GM23338 (cell line): Measurements from ENCODE around the gene UBTF. TPM values are rescaled to one million over a fixed set of nuclear protein-coding genes. Genes with fewer than 3 reads are reported as not detected.
A peak's percentile ranks its signal among the peaks of the same experiment; 100 is the strongest.

Experiments used
- ATAC-seq: fragments of 200-7000 bp; cut with Tn5 transposase; 3 replicates; pipeline ENCODE4 v1.9.1; 2020
- DNase-seq: peaks from one replicate; pipeline ENCODE4 v3.0.0-alpha.2; 2015; ENCODE audit warnings: low spot score
- H2AFZ ChIP-seq: fragments of 200-600 bp; sonication (generic); 2 replicates; pipeline ENCODE4 v1.8.0; 2016; ENCODE audit warnings: antibody characterized with exemption, mild to moderate bottlenecking, moderate library complexity
- H3F3A ChIP-seq: fragments of 200-600 bp; sonication (generic); replicated peaks from 2 replicates; pipeline ENCODE4 v1.8.0; 2017; ENCODE audit warnings: antibody characterized with exemption, mixed run types, low read depth
- H3K27ac ChIP-seq: fragments of 200-600 bp; sonication (generic); 2 replicates; pipeline ENCODE4 v1.6.1; 2016; ENCODE audit warnings: low read depth
- H3K27me3 ChIP-seq: fragments of 200-600 bp; sonication (generic); 2 replicates; pipeline ENCODE4 v1.8.0; 2016; ENCODE audit warnings: mild to moderate bottlenecking, mixed run types, moderate library complexity; ENCODE audit not compliant: insufficient read depth
- H3K36me3 ChIP-seq: fragments of 200-600 bp; sonication (generic); 2 replicates; pipeline ENCODE4 v1.8.0; 2016; ENCODE audit warnings: mild to moderate bottlenecking; ENCODE audit not compliant: insufficient read depth
- H3K4me1 ChIP-seq: fragments of 200-600 bp; sonication (generic); 2 replicates; pipeline ENCODE4 v1.8.0; 2016; ENCODE audit warnings: mild to moderate bottlenecking, moderate library complexity; ENCODE audit not compliant: insufficient read depth
- H3K4me2 ChIP-seq: fragments of 200-600 bp; sonication (generic); 2 replicates; pipeline ENCODE4 v1.7.1; 2017; ENCODE audit warnings: mixed run types
- H3K4me3 ChIP-seq: fragments of 200-600 bp; sonication (generic); 2 replicates; pipeline ENCODE4 v1.6.1; 2016; ENCODE audit warnings: mixed run types
- H3K79me2 ChIP-seq: fragments of 200-600 bp; sonication (generic); replicated peaks from 2 replicates; pipeline ENCODE4 v1.8.0; 2017; ENCODE audit warnings: mild to moderate bottlenecking; ENCODE audit not compliant: insufficient read depth
- H3K9me2 ChIP-seq: fragments of 200-600 bp; sonication (generic); 2 replicates; pipeline ENCODE4 v1.8.0; 2017; ENCODE audit not compliant: insufficient read depth
- H4K20me1 ChIP-seq: fragments of 200-600 bp; sonication (generic); replicated peaks from 2 replicates; pipeline ENCODE4 v1.8.0; 2017; ENCODE audit warnings: mild to moderate bottlenecking; ENCODE audit not compliant: insufficient read depth
- H3K27ac Mint-ChIP-seq: 2 replicates; pipeline ENCODE4 v1.8.0; 2020; ENCODE audit warnings: inconsistent platforms, mild to moderate bottlenecking, moderate library complexity, mixed read lengths
- H3K27me3 Mint-ChIP-seq: 3 replicates; pipeline ENCODE4 v1.8.0; 2022; ENCODE audit warnings: low read depth, mild to moderate bottlenecking, moderate library complexity, mixed read lengths, inconsistent platforms; ENCODE audit not compliant: insufficient read depth, poor library complexity
- H3K36me3 Mint-ChIP-seq: 3 replicates; pipeline ENCODE4 v1.8.0; 2021; ENCODE audit warnings: low read depth, mild to moderate bottlenecking, inconsistent platforms, moderate library complexity, mixed read lengths
- H3K4me1 Mint-ChIP-seq: 3 replicates; pipeline ENCODE4 v1.8.0; 2020; ENCODE audit warnings: mild to moderate bottlenecking, inconsistent platforms, mixed read lengths
- H3K4me3 Mint-ChIP-seq: 3 replicates; pipeline ENCODE4 v1.8.0; 2021; ENCODE audit warnings: moderate library complexity, mild to moderate bottlenecking, inconsistent platforms, mixed read lengths
- H3K9me3 Mint-ChIP-seq: 3 replicates; pipeline ENCODE4 v1.8.0; 2020; ENCODE audit warnings: moderate library complexity, mild to moderate bottlenecking, inconsistent platforms, mixed read lengths
- CREB1 ChIP-seq: fragments of 250-450 bp; sonication (Bioruptor Pico); IDR thresholded peaks from 2 replicates; pipeline ENCODE4 v1.5.0; 2020; ENCODE audit warnings: low read depth, mild to moderate bottlenecking, moderate library complexity
- ETS1 ChIP-seq: IDR thresholded peaks from 2 replicates; pipeline ENCODE4 v1.6.1; 2016; ENCODE audit warnings: antibody characterized with exemption
- EZH2 ChIP-seq: fragments of 200-600 bp; sonication (generic); IDR thresholded peaks from one replicate; pipeline ENCODE4 v1.8.0; 2017; ENCODE audit warnings: antibody characterized with exemption, mild to moderate bottlenecking, low read depth; ENCODE audit not compliant: unreplicated experiment
- EZH2phosphoT487 ChIP-seq: fragments of 200-600 bp; sonication (generic); IDR thresholded peaks from one replicate; pipeline ENCODE4 v1.8.1; 2018; ENCODE audit warnings: antibody characterized with exemption; ENCODE audit not compliant: unreplicated experiment
- JUNB ChIP-seq: IDR thresholded peaks from one replicate; pipeline ENCODE4 v1.6.1; 2016; ENCODE audit warnings: antibody characterized with exemption; ENCODE audit not compliant: unreplicated experiment
- NANOG ChIP-seq: IDR thresholded peaks from 2 replicates; pipeline ENCODE4 v1.6.1; 2016; ENCODE audit warnings: antibody characterized with exemption, borderline replicate concordance
- POLR2AphosphoS5 ChIP-seq: IDR thresholded peaks from 2 replicates; pipeline ENCODE4 v1.6.1; 2016; ENCODE audit warnings: antibody characterized with exemption, low read depth
- REST ChIP-seq: IDR thresholded peaks from one replicate; pipeline ENCODE4 v1.6.1; 2018; ENCODE audit warnings: antibody characterized with exemption; ENCODE audit not compliant: unreplicated experiment
- STAT1 ChIP-seq: IDR thresholded peaks from one replicate; pipeline ENCODE4 v1.6.1; 2016; ENCODE audit warnings: antibody characterized with exemption; ENCODE audit not compliant: unreplicated experiment
- ZNF331 ChIP-seq: fragments of 250-450 bp; sonication (Bioruptor Pico); IDR thresholded peaks from 2 replicates; pipeline ENCODE4 v1.5.0; 2020; ENCODE audit warnings: low read depth, mild to moderate bottlenecking, moderate library complexity
- polyA plus RNA-seq: library from polyadenylated mRNA; unstranded; fragments of >200 nt; fragmentation: Nextera tagmentation; extraction: Ambion mirVana; gene quantifications from 2 replicates; pipeline ENCODE4 v1.2.1, GENCODE V29; 2016
- total RNA-seq: library from RNA; depleted of rRNA; stranded (reverse); fragments of >200 nt; shearing (Covaris generic); gene quantifications from 2 replicates; pipeline ENCODE4 v1.2.3, GENCODE V29; 2014
- TF ChIP-seq, protein P1 (sequence below): fragments of 250-450 bp; sonication (Bioruptor Pico); IDR thresholded peaks from 2 replicates; pipeline ENCODE4 v1.5.0; 2020; ENCODE audit warnings: mild to moderate bottlenecking, moderate library complexity

UBTF gene
- total and polyA plus RNA-seq, 2 experiments from 2014 or later: 29.9 to 62.2 TPM

DNA sequence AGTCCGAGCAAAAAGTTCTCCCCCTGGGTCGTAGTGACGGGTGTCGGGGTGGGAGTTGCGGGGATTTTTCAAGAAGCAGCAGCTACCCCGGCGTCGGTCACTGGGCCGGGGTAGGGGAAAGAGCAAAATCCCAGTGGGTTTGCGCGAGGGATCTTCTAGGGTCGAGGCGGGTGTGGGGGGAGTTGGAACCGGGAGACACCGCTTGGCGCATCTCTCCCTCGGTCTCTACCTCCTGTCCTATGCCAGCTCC is 2.3 kb upstream of the UBTF start:
- peaks cover 12% of the 10 kb centered on the region for H3K36me3 Mint-ChIP-seq
- H3K27me3 ChIP-seq: peaks cover 11% of the 10 kb centered on the region; the same call in 1 of the 2 replicates
- H3F3A ChIP-seq: peaks cover 16% of the 10 kb centered on the region
- H2AFZ ChIP-seq: peak overlapping the region; percentile 93
- peaks cover 25% of the 10 kb centered on the region for H3K79me2 ChIP-seq
- no peaks in the 10 kb centered on the region for H3K9me3 Mint-ChIP-seq
- no peaks in the 10 kb centered on the region for H4K20me1 ChIP-seq
- H3K4me3 ChIP-seq: peak overlapping the region; percentile 96
- H3K4me1 Mint-ChIP-seq: peaks cover 19% of the 10 kb centered on the region
- no peaks in the 10 kb centered on the region for H3K9me2 ChIP-seq
- peaks cover 13% of the 10 kb centered on the region for H3K4me1 ChIP-seq
- H3K4me2 ChIP-seq: peak overlapping the region; percentile 100
- peaks cover 13% of the 10 kb centered on the region for H3K27me3 Mint-ChIP-seq
- H3K36me3 ChIP-seq: no peaks in the 10 kb centered on the region
- peak overlapping the region; percentile 76 for H3K4me3 Mint-ChIP-seq
- ATAC-seq (no peak; the same call in 2 of the 3 replicates), DNase-seq (no peak)
- peak overlapping the region; percentile 88 for H3K27ac Mint-ChIP-seq
- no peak for TF ChIP-seq NANOG
- TF ChIP-seq JUNB: no peak
- TF ChIP-seq POLR2AphosphoS5: no peak
- TF ChIP-seq EZH2phosphoT487: no peak
- no peak for TF ChIP-seq EZH2
- TF ChIP-seq STAT1: no peak
- TF ChIP-seq ETS1: no peak
- no peak for TF ChIP-seq ZNF331 (CRISPR knock-in tag)
- TF ChIP-seq CREB1: no peak
- TF ChIP-seq, protein P1, sequence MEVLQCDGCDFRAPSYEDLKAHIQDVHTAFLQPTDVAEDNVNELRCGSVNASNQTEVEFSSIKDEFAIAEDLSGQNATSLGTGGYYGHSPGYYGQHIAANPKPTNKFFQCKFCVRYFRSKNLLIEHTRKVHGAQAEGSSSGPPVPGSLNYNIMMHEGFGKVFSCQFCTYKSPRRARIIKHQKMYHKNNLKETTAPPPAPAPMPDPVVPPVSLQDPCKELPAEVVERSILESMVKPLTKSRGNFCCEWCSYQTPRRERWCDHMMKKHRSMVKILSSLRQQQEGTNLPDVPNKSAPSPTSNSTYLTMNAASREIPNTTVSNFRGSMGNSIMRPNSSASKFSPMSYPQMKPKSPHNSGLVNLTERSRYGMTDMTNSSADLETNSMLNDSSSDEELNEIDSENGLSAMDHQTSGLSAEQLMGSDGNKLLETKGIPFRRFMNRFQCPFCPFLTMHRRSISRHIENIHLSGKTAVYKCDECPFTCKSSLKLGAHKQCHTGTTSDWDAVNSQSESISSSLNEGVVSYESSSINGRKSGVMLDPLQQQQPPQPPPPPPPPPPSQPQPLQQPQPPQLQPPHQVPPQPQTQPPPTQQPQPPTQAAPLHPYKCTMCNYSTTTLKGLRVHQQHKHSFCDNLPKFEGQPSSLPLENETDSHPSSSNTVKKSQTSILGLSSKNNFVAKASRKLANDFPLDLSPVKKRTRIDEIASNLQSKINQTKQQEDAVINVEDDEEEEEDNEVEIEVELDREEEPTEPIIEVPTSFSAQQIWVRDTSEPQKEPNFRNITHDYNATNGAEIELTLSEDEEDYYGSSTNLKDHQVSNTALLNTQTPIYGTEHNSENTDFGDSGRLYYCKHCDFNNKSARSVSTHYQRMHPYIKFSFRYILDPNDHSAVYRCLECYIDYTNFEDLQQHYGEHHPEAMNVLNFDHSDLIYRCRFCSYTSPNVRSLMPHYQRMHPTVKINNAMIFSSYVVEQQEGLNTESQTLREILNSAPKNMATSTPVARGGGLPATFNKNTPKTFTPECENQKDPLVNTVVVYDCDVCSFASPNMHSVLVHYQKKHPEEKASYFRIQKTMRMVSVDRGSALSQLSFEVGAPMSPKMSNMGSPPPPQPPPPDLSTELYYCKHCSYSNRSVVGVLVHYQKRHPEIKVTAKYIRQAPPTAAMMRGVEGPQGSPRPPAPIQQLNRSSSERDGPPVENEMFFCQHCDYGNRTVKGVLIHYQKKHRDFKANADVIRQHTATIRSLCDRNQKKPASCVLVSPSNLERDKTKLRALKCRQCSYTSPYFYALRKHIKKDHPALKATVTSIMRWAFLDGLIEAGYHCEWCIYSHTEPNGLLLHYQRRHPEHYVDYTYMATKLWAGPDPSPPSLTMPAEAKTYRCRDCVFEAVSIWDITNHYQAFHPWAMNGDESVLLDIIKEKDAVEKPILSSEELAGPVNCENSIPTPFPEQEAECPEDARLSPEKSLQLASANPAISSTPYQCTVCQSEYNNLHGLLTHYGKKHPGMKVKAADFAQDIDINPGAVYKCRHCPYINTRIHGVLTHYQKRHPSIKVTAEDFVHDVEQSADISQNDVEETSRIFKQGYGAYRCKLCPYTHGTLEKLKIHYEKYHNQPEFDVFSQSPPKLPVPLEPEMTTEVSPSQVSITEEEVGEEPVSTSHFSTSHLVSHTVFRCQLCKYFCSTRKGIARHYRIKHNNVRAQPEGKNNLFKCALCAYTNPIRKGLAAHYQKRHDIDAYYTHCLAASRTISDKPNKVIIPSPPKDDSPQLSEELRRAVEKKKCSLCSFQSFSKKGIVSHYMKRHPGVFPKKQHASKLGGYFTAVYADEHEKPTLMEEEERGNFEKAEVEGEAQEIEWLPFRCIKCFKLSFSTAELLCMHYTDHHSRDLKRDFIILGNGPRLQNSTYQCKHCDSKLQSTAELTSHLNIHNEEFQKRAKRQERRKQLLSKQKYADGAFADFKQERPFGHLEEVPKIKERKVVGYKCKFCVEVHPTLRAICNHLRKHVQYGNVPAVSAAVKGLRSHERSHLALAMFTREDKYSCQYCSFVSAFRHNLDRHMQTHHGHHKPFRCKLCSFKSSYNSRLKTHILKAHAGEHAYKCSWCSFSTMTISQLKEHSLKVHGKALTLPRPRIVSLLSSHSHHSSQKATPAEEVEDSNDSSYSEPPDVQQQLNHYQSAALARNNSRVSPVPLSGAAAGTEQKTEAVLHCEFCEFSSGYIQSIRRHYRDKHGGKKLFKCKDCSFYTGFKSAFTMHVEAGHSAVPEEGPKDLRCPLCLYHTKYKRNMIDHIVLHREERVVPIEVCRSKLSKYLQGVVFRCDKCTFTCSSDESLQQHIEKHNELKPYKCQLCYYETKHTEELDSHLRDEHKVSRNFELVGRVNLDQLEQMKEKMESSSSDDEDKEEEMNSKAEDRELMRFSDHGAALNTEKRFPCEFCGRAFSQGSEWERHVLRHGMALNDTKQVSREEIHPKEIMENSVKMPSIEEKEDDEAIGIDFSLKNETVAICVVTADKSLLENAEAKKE (CRISPR knock-in tag): no peak
- no peak for TF ChIP-seq REST
- no peak overlapping the region for H3K27ac ChIP-seq
